Stimulated activated CD8-positive, alpha-beta memory T cell treated with anti-CD3 and anti-CD28 coated beads, Interleukin-7, amount 100 ng/mL, for 1 hour (primary cell): Measurements from ENCODE around the gene KRT4.

Experiments
- DNase-seq, 2 donors: peaks; one replicate each; pipeline ENCODE4 v3.0.0-alpha.2; 2020; ENCODE audit warnings: low read depth in 2 of 2

Gene KRT4

GRCh38 chr12:52836491-52837412 is 22.8 kb upstream of the KRT4 start:
- no peak for DNase-seq

GRCh38 chr12:52836042-52836466 is 22.1 kb upstream of the KRT4 start:
- peak; percentile 26 to 30 for DNase-seq

GRCh38 chr12:52835271-52836041 is 21.5 kb upstream of the KRT4 start:
- DNase-seq, result no peak

GRCh38 chr12:52834727-52835001 is 20.7 kb upstream of the KRT4 start:
- DNase-seq, result no peak

- DNase-seq, result no peak
Measured at GRCh38 chr12:52833922-52834726, 20.2 kb upstream of the KRT4 start, which contains the start of gene KRT79. Gene KRT79, minus strand, starts transcription at chr12:52834311. Its CDS starts 51 bp downstream, at chr12:52834260.

- no peak for DNase-seq
Measured at GRCh38 chr12:52832985-52833905, 19.3 kb upstream of the KRT4 start.

- DNase-seq, result no peak
Measured at GRCh38 chr12:52832451-52832850, 18.5 kb upstream of the KRT4 start.

- DNase-seq, result no peak
Measured at GRCh38 chr12:52831251-52831650, 17.3 kb upstream of the KRT4 start.

- DNase-seq, result no peak
Measured at GRCh38 chr12:52829986-52830770, 16.3 kb upstream of the KRT4 start.

GRCh38 chr12:52828591-52829021 is 14.7 kb upstream of the KRT4 start:
- DNase-seq, result no peak

- DNase-seq, result no peak
Measured at GRCh38 chr12:52828156-52828555, 14.2 kb upstream of the KRT4 start.

- no peak for DNase-seq
Measured at GRCh38 chr12:52827499-52828090, 13.7 kb upstream of the KRT4 start.

- no peak for DNase-seq
Measured at GRCh38 chr12:52826611-52827498, 12.9 kb upstream of the KRT4 start.

- DNase-seq, result no peak
Measured at GRCh38 chr12:52825961-52826360, 12.0 kb upstream of the KRT4 start.

GRCh38 chr12:52824741-52825410 is 11.0 kb upstream of the KRT4 start:
- no peak for DNase-seq

- DNase-seq, result no peak
Measured at GRCh38 chr12:52823761-52824450, 10.0 kb upstream of the KRT4 start.

- DNase-seq, result no peak
Measured at GRCh38 chr12:52822771-52823510, 9.0 kb upstream of the KRT4 start.
